Mucosa of descending colon (tissue), 3 donors: Measurements from ENCODE around the gene ST6GALNAC1. TPM values are rescaled to one million over a fixed set of nuclear protein-coding genes. Genes with fewer than 3 reads are reported as not detected.
A peak's percentile ranks its signal among the peaks of the same experiment; 100 is the strongest.

Experiments
- ATAC-seq: fragments of 200-7000 bp; cut with Tn5 transposase; one replicate; pipeline ENCODE4 v1.9.1; 2020; ENCODE audit warnings: mild to moderate bottlenecking, moderate library complexity
- DNase-seq, 3 donors: peaks; one replicate each; pipeline ENCODE4 v3.0.0-alpha.2; 2020
- H3K36me3 ChIP-seq: fragments of 200-600 bp; one replicate; pipeline ENCODE4 v1.8.0; 2021; ENCODE audit warnings: low read depth, mild to moderate bottlenecking
- H3K4me1 ChIP-seq: fragments of 200-600 bp; one replicate; pipeline ENCODE4 v1.8.0; 2021; ENCODE audit warnings: low read depth, mild to moderate bottlenecking
- H3K4me3 ChIP-seq: fragments of 200-600 bp; one replicate; pipeline ENCODE4 v1.8.0; 2021; ENCODE audit warnings: mild to moderate bottlenecking
- H3K9me3 ChIP-seq: fragments of 200-600 bp; one replicate; pipeline ENCODE4 v1.8.0; 2021; ENCODE audit warnings: mild to moderate bottlenecking
- intact Hi-C, 2 donors: fragments of 100-400 bp; cut with DNase I in 1 of 2; cut with micrococcal nuclease in 1 of 2; formaldehyde crosslinking; loops; one replicate each; pipeline versions ENCODE4 v1.11.0 to v1.11.1; 2022; cut with DNase I, micrococcal nuclease
- total RNA-seq, 3 donors: library from RNA; stranded (reverse); fragmentation: NEBNext Ultra II Directional in 2 of 3; extraction: Animal tissue kit (Norgen Biotek cat#: 25700) in 2 of 3; gene quantifications; one replicate each; pipeline versions ENCODE4 v1.2.1 to v1.2.4, GENCODE V29; 2021 to 2023
- TF ChIP-seq, protein P1 (sequence below): fragments of 200-600 bp; IDR thresholded peaks from one replicate; pipeline ENCODE4 v1.8.0; 2022; ENCODE audit warnings: antibody characterized with exemption, mild to moderate bottlenecking
- donor health status: DM: no; HTN: no; CAD: no; lungs with moderate emphysema.
- donor health status: DM: no; HTN: no; CAD: no.
- donor health status: DM: no; HTN: yes; CAD: no.

ST6GALNAC1 gene
- total RNA-seq, 3 donors from 2014 or later: 90.2 to 363 (median 336) TPM

DNA sequence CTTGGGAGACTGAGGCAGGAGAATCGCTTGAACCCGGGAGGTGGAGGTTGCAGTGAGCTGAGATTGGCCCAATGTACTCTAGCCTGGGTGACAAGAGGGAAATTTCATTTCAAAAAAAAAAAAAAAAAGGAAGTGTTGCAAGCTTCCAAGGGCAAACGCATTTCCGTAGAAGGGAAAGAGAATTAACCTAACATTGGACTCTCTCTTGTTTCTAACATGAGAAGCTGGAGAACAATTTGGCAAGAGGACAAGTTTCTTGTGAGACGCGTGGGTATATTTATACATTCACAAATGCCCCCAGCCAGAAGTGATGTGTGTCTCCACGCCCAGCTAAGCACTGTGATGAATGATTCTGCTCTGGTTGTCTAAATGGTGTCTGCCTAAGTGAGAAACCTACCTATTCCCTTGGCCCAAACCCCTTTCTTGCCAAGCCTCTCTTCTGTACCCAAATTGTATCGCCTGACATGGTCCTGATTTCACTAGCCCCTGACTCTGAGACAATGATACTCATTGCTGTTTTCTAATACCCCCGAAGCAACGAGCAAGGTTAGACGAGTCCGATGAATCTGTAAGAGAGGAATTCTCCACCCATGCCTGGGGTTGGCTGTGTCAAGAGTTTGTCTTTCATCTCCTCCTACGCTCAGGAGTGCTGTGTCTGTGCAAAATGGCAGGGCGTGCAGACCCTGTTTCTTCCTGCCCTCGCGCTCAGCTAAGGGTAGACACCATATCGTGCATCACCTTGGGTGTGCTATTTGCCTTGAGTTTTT, 43.7 kb downstream of the ST6GALNAC1 start:
- intact Hi-C loops: no loop called here
- DNase-seq: no peak
- no peak for ATAC-seq
- TF ChIP-seq, protein P1, sequence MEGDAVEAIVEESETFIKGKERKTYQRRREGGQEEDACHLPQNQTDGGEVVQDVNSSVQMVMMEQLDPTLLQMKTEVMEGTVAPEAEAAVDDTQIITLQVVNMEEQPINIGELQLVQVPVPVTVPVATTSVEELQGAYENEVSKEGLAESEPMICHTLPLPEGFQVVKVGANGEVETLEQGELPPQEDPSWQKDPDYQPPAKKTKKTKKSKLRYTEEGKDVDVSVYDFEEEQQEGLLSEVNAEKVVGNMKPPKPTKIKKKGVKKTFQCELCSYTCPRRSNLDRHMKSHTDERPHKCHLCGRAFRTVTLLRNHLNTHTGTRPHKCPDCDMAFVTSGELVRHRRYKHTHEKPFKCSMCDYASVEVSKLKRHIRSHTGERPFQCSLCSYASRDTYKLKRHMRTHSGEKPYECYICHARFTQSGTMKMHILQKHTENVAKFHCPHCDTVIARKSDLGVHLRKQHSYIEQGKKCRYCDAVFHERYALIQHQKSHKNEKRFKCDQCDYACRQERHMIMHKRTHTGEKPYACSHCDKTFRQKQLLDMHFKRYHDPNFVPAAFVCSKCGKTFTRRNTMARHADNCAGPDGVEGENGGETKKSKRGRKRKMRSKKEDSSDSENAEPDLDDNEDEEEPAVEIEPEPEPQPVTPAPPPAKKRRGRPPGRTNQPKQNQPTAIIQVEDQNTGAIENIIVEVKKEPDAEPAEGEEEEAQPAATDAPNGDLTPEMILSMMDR: no peak
- H3K9me3 ChIP-seq: no peaks in the 10 kb centered on the region
- H3K4me3 ChIP-seq: no peak overlapping the region
- no peaks in the 10 kb centered on the region for H3K4me1 ChIP-seq
- H3K36me3 ChIP-seq: no peaks in the 10 kb centered on the region

DNA sequence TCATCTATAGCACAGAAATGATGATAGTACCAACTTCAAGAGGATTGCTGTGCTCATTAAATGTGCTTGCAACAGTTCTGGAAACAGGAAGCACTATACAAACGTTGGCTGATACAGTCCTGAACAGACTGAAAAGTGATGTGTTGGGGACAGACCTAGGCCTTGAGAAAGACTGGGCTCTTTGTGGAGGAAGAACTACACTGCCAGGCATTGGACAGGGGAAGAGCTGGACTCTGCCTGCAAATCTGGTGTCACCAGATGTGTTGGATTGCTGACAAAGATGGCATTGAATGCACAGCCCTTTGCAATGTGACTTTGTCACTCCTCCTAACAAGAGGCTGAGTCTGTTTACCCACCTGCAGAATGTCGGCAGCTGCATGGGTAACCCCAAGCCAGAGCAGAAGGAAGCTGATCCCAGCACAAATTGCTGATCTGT, 45.5 kb downstream of the ST6GALNAC1 start:
- H3K9me3 ChIP-seq: no peaks in the 10 kb centered on the region
- TF ChIP-seq, protein P1: no peak
- intact Hi-C loops: no loop called here
- H3K36me3 ChIP-seq: no peaks in the 10 kb centered on the region
- no peak overlapping the region for H3K4me3 ChIP-seq
- H3K4me1 ChIP-seq: no peaks in the 10 kb centered on the region
- peak; percentile 47 for ATAC-seq
- DNase-seq: no peak

DNA sequence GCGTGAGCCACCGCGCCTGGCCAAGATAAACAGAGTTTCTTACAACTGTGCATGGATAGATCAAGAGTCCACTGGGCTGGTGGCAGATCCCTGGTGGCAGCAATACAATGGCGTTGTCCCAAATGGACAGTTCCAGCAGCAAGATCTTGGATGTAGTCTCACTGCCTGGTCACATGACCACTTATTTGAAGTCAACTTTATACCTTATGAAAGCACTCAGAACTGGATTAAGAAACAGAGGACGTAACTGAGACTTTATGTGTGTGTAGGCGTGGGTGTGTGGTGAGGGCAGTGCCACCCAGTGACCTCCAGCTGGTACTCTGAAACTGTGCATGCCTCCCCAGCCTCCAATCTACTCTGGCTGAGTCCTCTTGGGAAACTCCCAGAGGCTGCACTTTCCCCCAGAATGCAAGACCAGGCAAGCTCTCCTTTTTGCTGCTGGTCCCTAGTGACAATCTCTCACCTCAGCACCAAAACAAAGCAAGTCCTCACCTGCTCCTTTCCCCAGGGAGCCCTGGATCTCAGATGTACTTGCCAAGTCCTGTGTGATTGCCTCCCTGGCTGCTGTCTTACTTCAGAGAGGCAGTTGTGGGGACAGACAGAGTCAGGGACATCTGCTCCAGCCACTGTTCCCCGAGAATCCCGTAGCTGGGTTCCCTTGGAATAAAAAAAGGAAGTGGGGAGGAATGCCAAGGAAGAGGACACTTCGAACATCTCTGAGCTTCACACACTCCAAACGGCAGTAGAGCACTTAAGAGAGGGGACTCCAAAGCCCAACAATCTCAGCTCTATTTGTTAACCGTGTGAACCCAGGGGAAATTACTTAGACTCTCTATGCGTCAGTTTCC, 46.2 kb downstream of the ST6GALNAC1 start:
- DNase-seq (no peak), ATAC-seq (peak; percentile 81)
- TF ChIP-seq, protein P1: no peak
- Histone ChIP-seq H3K9me3 (no peaks in the 10 kb centered on the region), H3K4me3 (no peak overlapping the region), H3K4me1 (no peaks in the 10 kb centered on the region), H3K36me3 (no peaks in the 10 kb centered on the region)
- intact Hi-C loops: no loop called here

DNA sequence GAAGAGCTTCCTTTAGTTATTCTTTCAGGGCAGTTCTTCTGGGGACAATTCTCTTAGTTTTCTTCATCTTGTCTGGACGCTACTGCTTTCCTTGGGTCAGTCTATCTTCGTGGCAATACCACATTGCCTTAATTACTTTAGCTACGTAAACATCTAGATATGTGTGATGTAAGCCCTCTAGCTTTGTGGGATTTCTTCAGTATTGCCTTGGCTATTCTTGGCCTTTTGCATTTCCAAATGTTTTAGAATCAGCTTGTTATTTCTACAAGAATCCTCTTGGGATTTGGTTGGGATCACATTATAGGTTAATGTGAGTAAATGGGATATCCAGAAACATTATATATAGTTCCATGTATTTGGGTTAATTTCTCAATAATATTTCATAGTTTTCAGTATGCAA, 48.9 kb downstream of the ST6GALNAC1 start:
- H3K4me1 ChIP-seq: no peaks in the 10 kb centered on the region
- ATAC-seq: no peak
- intact Hi-C loops: no loop called here

DNA sequence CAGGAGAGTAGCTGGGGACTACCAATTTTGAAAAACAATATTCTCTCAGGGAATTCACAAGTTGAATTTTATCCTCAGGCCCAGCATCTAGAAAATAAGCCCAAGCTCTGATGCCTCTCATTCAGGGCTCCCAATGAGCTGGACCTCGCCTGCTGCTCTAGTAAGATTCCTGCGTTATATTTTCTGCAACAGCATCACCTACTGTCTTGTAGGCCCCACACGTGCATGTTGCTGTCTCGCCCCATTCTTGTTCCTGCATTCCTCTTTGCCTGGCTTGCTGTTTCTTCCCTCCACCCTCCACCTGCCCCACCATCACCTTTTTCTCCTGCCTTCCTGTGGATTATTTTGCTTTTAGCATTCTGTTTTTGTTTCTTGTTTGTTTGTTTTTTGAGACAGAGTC, 49.6 kb downstream of the ST6GALNAC1 start:
- Histone ChIP-seq H3K9me3 (no peaks in the 10 kb centered on the region), H3K4me1 (no peaks in the 10 kb centered on the region), H3K36me3 (no peaks in the 10 kb centered on the region), H3K4me3 (no peak overlapping the region)
- ATAC-seq (no peak), DNase-seq (no peak)
- intact Hi-C loops: no loop called here
- TF ChIP-seq, protein P1: no peak

More for the DNA sequence above, 48.9 kb downstream of the ST6GALNAC1 start:
- no peaks in the 10 kb centered on the region for H3K36me3 ChIP-seq
- TF ChIP-seq, protein P1: no peak
- H3K4me3 ChIP-seq: no peak overlapping the region
- H3K9me3 ChIP-seq: no peaks in the 10 kb centered on the region
- DNase-seq: no peak
